Stimulated activated CD4-positive, alpha-beta T cell treated with anti-CD3 and anti-CD28 coated beads, Interleukin-2, amount 100 ng/mL, for 48 hours (primary cell): ENCODE measurements around the gene NOTCH1.
"Not testable (repeated sequence)": the region's sequence is repeated elsewhere in the genome, so short reads cannot be mapped to it uniquely, and the experiment has no call there.

Experiments
- DNase-seq, 2 donors: peaks; one replicate each; pipeline ENCODE4 v3.0.0-alpha.2; 2020

The NOTCH1 gene

GRCh38 chr9:136564379-136564988 lies 18.6 kb upstream of the NOTCH1 start:
- DNase-seq: no peak

- no peak for DNase-seq
These were observed 17.9 kb upstream of the NOTCH1 start for GRCh38 chr9:136563646-136564325.

- no peak for DNase-seq
These were observed 17.1 kb upstream of the NOTCH1 start for GRCh38 chr9:136562746-136563495.

- DNase-seq: no peak
These were observed 15.9 kb upstream of the NOTCH1 start for GRCh38 chr9:136561779-136562178.

GRCh38 chr9:136560586-136560985 lies 14.7 kb upstream of the NOTCH1 start:
- no peak for DNase-seq

GRCh38 chr9:136559371-136559770 lies 13.5 kb upstream of the NOTCH1 start:
- not testable (repeated sequence) for DNase-seq

- not testable (repeated sequence) for DNase-seq
These were observed 13.0 kb upstream of the NOTCH1 start for GRCh38 chr9:136558846-136559245.

- DNase-seq: no peak
These were observed 12.5 kb upstream of the NOTCH1 start for GRCh38 chr9:136558373-136558772.

GRCh38 chr9:136557036-136557435 lies 11.2 kb upstream of the NOTCH1 start:
- DNase-seq: no peak

GRCh38 chr9:136556166-136556565 lies 10.3 kb upstream of the NOTCH1 start:
- DNase-seq: no peak

- no peak for DNase-seq
These were observed 9.0 kb upstream of the NOTCH1 start for GRCh38 chr9:136554870-136555269.

- no peak for DNase-seq
These were observed 7.7 kb upstream of the NOTCH1 start for GRCh38 chr9:136553581-136553980.

GRCh38 chr9:136552117-136552703 lies 6.4 kb upstream of the NOTCH1 start:
- no peak for DNase-seq

- DNase-seq: no peak
These were observed 5.7 kb upstream of the NOTCH1 start for GRCh38 chr9:136551401-136552116.

GRCh38 chr9:136550439-136551289 lies 4.8 kb upstream of the NOTCH1 start:
- no peak for DNase-seq

GRCh38 chr9:136549010-136549980 lies 3.4 kb upstream of the NOTCH1 start:
- DNase-seq: no peak

GRCh38 chr9:136547508-136548215 lies 1.8 kb upstream of the NOTCH1 start:
- no peak for DNase-seq

- DNase-seq: peak in 1 of 2 donors; percentile 41
These were observed 1.1 kb upstream of the NOTCH1 start for GRCh38 chr9:136546697-136547501.

- no peak for DNase-seq
These were observed 220 bp downstream of the NOTCH1 start for GRCh38 chr9:136545692-136545964.
